Duodenal mucosa (tissue), 2 donors: ENCODE measurements around the gene MYMX.

Source experiments
- H3K27ac ChIP-seq: one replicate; pipeline ENCODE4 v1.7.0; 2013; ENCODE audit warnings: low read depth, low read length
- H3K27me3 ChIP-seq, 2 donors: one replicate each; pipeline ENCODE4 v1.7.0; 2013; ENCODE audit warnings: low read length in 2 of 2, control low read depth in 1 of 2; ENCODE audit not compliant: insufficient read depth in 2 of 2, control insufficient read depth in 1 of 2
- H3K36me3 ChIP-seq, 2 donors: one replicate each; pipeline ENCODE4 v1.7.0; 2013; ENCODE audit warnings: low read length in 2 of 2, control low read depth in 1 of 2; ENCODE audit not compliant: insufficient read depth in 2 of 2, control insufficient read depth in 1 of 2
- H3K4me1 ChIP-seq, 2 donors: one replicate each; pipeline ENCODE4 v1.7.0; 2013; ENCODE audit warnings: low read length in 2 of 2, control low read depth in 1 of 2; ENCODE audit not compliant: insufficient read depth in 2 of 2, control insufficient read depth in 1 of 2
- H3K4me3 ChIP-seq, 2 donors: one replicate each; pipeline ENCODE4 v1.7.0; 2013; ENCODE audit warnings: low read length in 2 of 2, low read depth in 1 of 2
- H3K9ac ChIP-seq, 2 donors: one replicate each; pipeline ENCODE4 v1.7.0; 2013; ENCODE audit warnings: low read length in 2 of 2, low read depth in 1 of 2
- H3K9me3 ChIP-seq, 2 donors: one replicate each; pipeline ENCODE4 v1.7.0; 2013; ENCODE audit warnings: low read length in 2 of 2, control low read depth in 1 of 2; ENCODE audit not compliant: control insufficient read depth in 1 of 2

The MYMX gene

DNA sequence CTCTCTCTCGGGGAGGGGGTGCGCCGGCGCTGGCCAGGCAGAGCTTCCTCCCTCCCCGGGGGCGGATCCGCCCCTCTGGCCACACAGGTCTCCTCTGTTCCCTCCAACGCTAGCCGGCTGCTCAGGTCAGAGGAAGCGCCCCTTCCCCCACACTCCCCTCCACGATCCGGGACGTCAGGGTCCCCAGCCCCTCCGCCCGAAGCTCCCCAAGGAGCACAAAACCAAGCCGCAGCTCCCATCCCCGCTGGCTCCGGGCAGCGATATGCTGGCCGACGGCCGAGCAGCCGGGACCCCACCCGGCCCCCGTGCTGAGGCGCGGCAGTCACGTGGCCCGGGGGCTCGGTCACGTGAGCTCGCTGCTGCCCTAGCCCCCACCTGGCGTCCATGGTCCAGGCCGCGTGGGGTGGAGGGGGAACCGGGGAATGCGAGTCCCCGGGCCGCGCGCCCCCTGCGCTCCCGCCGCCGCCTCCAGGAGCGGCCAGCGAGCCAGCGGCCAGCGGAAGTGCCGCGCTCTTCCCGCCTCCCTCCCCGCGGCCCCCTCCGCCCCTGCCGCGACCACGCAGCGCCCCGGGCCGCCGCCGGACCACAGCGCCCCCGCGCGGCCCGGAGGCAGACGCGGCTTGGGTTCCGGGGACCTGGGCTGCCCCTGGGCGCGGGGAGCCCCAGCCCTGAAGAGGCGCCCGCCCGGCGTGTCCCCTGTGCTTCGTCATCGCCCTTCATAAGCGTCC lies 40.5 kb downstream of the MYMX start, which contains the start of gene SLC35B2:
Gene SLC35B2 (minus strand): TSS at position 504 of the 728 bp plus-strand sequence. CDS start 118 bp downstream, at position 386.
- Histone ChIP-seq H3K4me3 (peak within 1 kb of the TSS; percentile 83 to 89), H3K27ac (peak within 1 kb of the TSS; percentile 60), H3K4me1 (peaks cover 24 to 29% of the 10 kb centered on the region in 2 donors), H3K9me3 (no peaks in the 10 kb centered on the region), H3K36me3 (peaks cover 30 to 54% of the 10 kb centered on the region in 2 donors), H3K9ac (peak within 1 kb of the TSS; percentile 79 to 88), H3K27me3 (no peaks in the 10 kb centered on the region)

DNA sequence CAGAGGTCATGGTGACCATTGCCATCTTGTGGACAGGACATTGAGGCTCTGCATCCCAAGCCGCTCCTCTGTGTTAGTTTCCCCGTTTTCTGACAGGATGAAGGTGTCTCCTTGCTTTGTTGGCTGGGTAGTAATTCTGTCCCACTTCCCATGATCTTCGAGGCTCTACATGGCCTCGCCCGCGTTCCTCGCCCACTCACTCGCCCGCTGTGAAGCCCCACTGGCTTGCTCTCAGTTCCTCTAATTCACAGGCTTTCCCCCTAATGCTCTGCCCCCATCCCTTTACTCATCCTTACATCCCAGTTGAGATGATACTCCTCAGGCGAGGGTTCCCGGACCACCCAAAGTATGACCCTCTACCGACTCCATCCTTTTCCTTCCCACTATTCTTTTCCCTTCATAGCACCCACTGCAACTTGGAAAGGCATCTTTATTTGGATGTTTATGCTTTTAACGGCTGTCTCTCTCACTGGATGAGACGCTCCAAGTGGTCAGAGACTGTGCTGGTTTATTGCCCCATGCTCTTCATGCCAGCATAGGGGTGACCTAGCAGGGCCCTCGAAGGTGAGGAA lies 41.1 kb downstream of the MYMX start:
- H3K36me3 ChIP-seq = peaks cover 26 to 52% of the 10 kb centered on the region in 2 donors
- H3K4me3 ChIP-seq = peak overlapping the region; percentile 54 to 89

DNA sequence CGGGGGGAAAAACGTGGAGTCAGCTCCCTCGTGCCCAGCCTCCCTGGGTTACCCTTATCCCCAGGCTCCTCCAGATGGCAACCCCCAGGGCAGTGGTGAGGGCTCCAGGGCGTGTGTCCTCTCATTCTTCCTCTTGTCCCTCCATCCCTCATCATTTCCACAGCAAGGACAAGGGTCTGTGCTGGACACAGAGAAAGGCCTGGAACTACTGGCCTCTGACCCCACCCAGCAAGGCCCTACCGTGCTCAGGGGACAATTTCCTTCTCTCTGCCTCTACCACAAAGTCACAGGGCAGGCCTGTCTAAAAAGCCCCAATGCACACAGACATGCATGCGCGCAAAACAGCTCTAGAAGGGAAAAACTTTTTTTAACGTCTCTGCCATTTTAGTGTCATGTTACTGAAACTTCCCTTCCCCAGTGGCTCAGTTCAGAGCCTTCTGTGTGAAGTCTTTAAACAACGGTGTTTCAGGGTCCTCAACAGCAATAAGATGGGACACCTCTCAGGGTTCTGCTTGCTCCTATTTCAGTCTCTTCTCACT lies 41.7 kb downstream of the MYMX start:
- no peak overlapping the region for H3K4me3 ChIP-seq
- no peak overlapping the region for H3K27ac ChIP-seq
- peaks cover 36 to 41% of the 10 kb centered on the region in 2 donors for H3K4me1 ChIP-seq
- no peaks in the 10 kb centered on the region for H3K27me3 ChIP-seq
- H3K9me3 ChIP-seq = no peaks in the 10 kb centered on the region
- no peak overlapping the region for H3K9ac ChIP-seq
- H3K36me3 ChIP-seq = peaks cover 21 to 46% of the 10 kb centered on the region in 2 donors

More for the DNA sequence above, 41.1 kb downstream of the MYMX start:
- H3K4me1 ChIP-seq = peaks cover 31 to 35% of the 10 kb centered on the region in 2 donors
- H3K9ac ChIP-seq = peak overlapping the region; percentile 52 to 56
- no peaks in the 10 kb centered on the region for H3K27me3 ChIP-seq
- no peaks in the 10 kb centered on the region for H3K9me3 ChIP-seq
- no peak overlapping the region for H3K27ac ChIP-seq

DNA sequence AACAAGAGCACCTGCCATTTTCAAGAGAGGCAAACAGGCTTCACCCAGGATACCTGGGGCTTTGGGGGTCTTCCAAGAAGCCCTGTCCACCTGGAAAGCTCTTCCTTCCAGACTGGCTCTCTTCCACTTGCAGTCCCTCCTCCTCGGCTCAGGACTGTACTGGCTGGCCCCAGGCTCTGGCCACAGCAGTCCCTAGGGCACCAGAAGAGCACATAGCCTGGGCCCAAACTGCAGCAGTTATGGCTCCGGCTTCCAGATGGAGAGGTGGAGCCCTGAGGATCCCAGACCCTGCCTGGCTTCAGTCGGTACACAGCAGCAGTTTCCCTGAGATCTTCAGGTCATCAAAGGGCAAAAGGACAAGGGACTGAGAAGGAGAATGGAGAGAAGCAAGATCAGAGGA lies 42.2 kb downstream of the MYMX start:
- Histone ChIP-seq H3K4me1 (peaks cover 42 to 46% of the 10 kb centered on the region in 2 donors), H3K9me3 (no peaks in the 10 kb centered on the region), H3K36me3 (peaks cover 21 to 41% of the 10 kb centered on the region in 2 donors), H3K27me3 (no peaks in the 10 kb centered on the region), H3K9ac (no peak overlapping the region), H3K4me3 (no peak overlapping the region), H3K27ac (no peak overlapping the region)

DNA sequence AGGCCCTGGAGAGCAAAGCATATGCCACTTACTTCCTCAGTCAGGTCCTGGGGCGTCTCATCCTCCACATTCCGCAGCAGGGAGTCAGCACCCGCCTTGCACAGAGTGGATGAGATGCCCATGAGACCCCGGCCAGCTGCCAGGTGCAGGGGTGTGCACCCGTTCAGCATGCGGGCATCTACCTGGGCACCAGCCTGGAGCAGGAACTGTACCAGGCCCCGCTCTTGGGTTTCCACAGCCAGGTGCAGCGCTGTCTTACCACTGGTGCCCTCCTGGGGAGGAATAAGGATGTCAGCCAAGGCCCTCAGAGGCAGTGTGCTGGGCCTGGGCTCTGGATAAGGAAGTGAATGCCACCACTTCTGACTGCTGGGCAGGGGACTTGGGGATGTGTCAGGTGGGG lies 43.3 kb downstream of the MYMX start:
- Histone ChIP-seq H3K4me3 (no peak overlapping the region), H3K9ac (no peak overlapping the region), H3K9me3 (no peaks in the 10 kb centered on the region), H3K27me3 (no peaks in the 10 kb centered on the region), H3K4me1 (peaks cover 47 to 57% of the 10 kb centered on the region in 2 donors), H3K27ac (no peak overlapping the region), H3K36me3 (peaks cover 16 to 30% of the 10 kb centered on the region in 2 donors)

DNA sequence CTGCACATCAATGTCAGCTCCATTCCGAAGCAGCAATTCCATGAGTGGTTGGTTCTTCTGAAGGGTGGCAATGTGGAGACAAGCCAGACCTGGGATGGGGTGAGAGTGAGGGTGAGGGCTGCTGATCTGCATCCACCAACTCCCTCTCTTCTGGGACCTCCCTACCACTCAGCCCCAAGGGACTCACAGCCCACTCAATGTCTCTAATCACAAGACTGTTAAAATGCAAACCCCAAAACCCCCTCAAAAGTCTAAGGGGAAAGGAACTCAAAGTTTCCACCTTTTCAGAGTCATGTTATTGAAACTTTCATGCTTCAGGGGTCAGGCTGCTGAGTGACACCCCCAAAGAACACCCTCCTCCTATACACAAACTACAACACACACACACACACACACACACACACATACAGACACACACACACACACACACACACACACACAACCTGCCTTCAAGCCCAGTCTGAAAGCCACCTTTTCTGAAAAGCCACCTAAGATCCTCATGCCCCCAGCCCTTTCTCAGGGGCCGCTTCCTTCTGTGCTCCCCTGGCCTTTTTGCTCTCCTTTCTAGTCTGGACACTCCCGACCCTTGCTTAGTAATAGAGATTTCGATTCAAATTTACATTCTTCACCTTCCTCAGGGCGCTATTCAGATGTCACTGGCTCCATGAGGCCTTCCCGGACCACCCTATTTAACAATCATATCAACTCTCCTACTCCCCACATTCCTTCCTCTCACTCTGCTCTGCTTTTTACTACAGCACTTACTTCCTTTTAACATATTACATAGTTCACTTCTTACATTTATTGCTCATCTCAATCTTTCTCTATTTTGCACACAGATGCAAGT lies 43.9 kb downstream of the MYMX start:
- Histone ChIP-seq H3K4me1 (peaks cover 44 to 57% of the 10 kb centered on the region in 2 donors), H3K27me3 (no peaks in the 10 kb centered on the region), H3K9me3 (no peaks in the 10 kb centered on the region), H3K36me3 (peaks cover 16 to 25% of the 10 kb centered on the region in 2 donors), H3K4me3 (no peak overlapping the region), H3K9ac (no peak overlapping the region), H3K27ac (no peak overlapping the region)

DNA sequence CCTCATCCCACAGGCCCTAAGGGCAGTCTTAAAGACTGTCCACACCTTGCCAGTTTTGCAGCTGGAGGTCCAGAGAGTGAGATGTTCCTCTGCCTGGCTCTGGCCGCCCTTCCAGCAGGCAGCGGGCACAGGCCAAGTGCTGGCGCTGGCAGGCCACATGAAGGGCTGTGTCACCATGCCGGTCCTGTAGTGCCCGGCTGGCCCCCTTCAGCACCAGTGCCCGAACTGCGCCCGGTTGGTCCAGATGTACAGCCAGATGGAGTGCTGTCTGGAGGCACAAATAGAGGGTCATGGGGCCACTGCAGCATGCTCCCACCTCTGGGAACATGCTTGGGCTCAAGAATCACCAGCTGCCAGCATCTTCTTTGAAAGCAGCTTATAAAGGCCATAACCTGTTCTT lies 44.9 kb downstream of the MYMX start:
- H3K4me1 ChIP-seq = peaks cover 35 to 48% of the 10 kb centered on the region in 2 donors
- H3K9me3 ChIP-seq = no peaks in the 10 kb centered on the region
- no peak overlapping the region for H3K27ac ChIP-seq
- H3K9ac ChIP-seq = no peak overlapping the region
- peaks cover 16 to 25% of the 10 kb centered on the region in 2 donors for H3K36me3 ChIP-seq
- no peak overlapping the region for H3K4me3 ChIP-seq
- no peaks in the 10 kb centered on the region for H3K27me3 ChIP-seq

DNA sequence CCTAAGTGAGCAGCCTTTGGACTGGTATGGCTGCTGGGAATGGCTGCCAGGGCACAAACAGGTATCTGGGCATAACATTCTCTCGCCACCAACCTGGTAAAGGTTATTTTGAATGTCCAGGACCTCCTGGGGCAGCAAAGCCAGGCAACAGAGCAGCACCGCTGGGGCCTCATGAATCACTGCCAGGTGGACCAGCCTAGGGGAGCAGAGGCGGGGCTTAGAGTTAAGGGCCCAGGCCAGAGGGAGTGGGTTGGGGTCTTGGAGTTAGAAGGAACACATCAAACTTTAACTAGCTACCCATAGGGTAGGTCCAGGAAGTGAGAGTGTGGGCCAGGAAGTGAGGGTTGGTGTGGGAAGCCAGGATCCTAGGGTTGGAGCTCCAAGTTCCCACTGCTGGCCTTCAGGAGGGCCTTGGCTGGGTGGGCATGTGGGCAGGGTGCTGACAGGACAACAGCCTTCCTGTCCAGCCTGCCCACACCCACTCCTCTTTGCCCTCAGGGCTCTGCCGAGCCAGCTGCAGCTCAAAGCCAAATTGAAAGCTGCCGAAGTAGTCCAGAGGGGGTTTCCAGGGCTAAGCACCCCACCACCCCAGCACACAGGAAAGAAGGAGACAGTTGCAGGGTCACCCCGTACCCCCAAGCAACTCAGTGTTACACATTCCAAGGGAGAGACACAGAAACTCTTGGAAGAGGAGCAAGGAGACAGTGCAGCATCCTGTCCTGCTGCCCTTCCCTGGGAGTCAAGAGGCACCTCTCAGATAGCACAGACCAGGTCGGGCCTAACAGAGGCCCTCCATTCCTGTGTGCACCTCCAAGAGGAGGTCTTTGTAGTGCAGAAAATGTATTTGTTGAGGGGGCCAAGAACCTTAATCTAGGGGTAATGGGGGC lies 46.0 kb downstream of the MYMX start:
- peak overlapping the region; percentile 22 for H3K27ac ChIP-seq
- H3K9me3 ChIP-seq = no peaks in the 10 kb centered on the region
- peaks cover 16 to 25% of the 10 kb centered on the region in 2 donors for H3K36me3 ChIP-seq

More for the DNA sequence above, 46.0 kb downstream of the MYMX start:
- no peaks in the 10 kb centered on the region for H3K27me3 ChIP-seq
- H3K9ac ChIP-seq = peak overlapping the region; percentile 92 to 97
- peaks cover 32 to 43% of the 10 kb centered on the region in 2 donors for H3K4me1 ChIP-seq
- peak overlapping the region; percentile 90 to 96 for H3K4me3 ChIP-seq
